ENCODE results near the gene CROT. TPM values are rescaled to one million over a fixed set of nuclear protein-coding genes. Genes with fewer than 3 reads are reported as not detected.
A peak's percentile ranks its signal among the peaks of the same experiment; 100 is the strongest.

Gene CROT
- total and polyA plus RNA-seq, 2 experiments from 2014 or later = 11.1 to 13.4 TPM

DNA sequence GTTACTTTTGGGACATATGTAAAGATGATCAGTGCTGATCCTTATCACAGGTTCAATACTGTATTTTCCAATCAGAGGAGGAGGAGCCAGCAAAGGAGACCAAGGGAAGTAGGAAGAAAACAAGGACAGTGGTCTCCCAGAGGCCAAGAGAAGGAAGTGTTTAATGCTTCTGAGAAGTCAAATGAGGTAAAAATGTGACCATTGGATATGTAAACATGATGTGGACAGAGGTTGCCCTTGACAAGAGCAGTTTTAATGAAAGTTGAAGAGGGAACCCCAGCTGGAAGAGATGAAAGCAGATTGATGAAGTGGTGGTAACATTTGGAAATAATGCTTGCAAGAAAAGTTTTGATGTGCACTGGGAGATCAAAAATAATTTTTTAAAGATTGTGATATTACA, 18.8 kb downstream of the CROT start:
- DNase-seq = no peak
- Histone ChIP-seq H2AFZ (no peak overlapping the region), H3K4me3 (no peak overlapping the region), H3F3A (ENCODE audit: insufficient read depth) (peaks cover 8% of the 10 kb centered on the region), H3K9me3 (ENCODE audit: low read depth) (no peaks in the 10 kb centered on the region), H3K27ac (no peak overlapping the region), H3K36me3 (ENCODE audit: low read depth) (no peaks in the 10 kb centered on the region), H3K79me2 (ENCODE audit: insufficient read depth) (no peaks in the 10 kb centered on the region), H3K9me2 (ENCODE audit: insufficient read depth) (no peaks in the 10 kb centered on the region), H3K27me3 (replicated peaks; ENCODE audit: insufficient read depth) (no peaks in the 10 kb centered on the region), H3K4me1 (ENCODE audit: insufficient read depth) (peaks cover 16% of the 10 kb centered on the region), H3K4me2 (ENCODE audit: unreplicated experiment) (no peak overlapping the region), H3K9ac (no peak overlapping the region), H4K20me1 (ENCODE audit: insufficient read depth) (no peaks in the 10 kb centered on the region)
- in situ Hi-C loops (cut with MboI) = no loop called here
- TF ChIP-seq EZH2phosphoT487 (IDR thresholded peaks at IDR 0.05; ENCODE audit: insufficient read depth, low read depth) (no peak), EZH2 (IDR thresholded peaks at IDR 0.05; ENCODE audit: insufficient read depth, poor library complexity, severe bottlenecking) (no peak)

- no peak for DNase-seq
- no peak overlapping the region for H3K4me2 ChIP-seq (ENCODE audit: unreplicated experiment)
- no peak overlapping the region for H3K4me3 ChIP-seq
- H3K27ac ChIP-seq = no peak overlapping the region
- H2AFZ ChIP-seq = no peak overlapping the region
- H3K79me2 ChIP-seq (ENCODE audit: insufficient read depth) = no peaks in the 10 kb centered on the region
- H3K27me3 ChIP-seq (replicated peaks; ENCODE audit: insufficient read depth) = no peaks in the 10 kb centered on the region
- no peak for TF ChIP-seq EZH2 (IDR thresholded peaks at IDR 0.05; ENCODE audit: insufficient read depth, poor library complexity, severe bottlenecking)
- TF ChIP-seq EZH2phosphoT487 (IDR thresholded peaks at IDR 0.05; ENCODE audit: insufficient read depth, low read depth) = no peak
- no peaks in the 10 kb centered on the region for H3F3A ChIP-seq (ENCODE audit: insufficient read depth)
- H3K36me3 ChIP-seq (ENCODE audit: low read depth) = no peaks in the 10 kb centered on the region; the same call in 1 of the 2 replicates
- H4K20me1 ChIP-seq (ENCODE audit: insufficient read depth) = no peaks in the 10 kb centered on the region
- WGBS, 2 experiments (ENCODE audit: low coverage in 1 of 2, low lambda C conversion rate in 2 of 2, missing lambda C conversion rate in 2 of 2) = 95% methylated on average over 4 of the region's 4 CpGs
- H3K9me3 ChIP-seq (ENCODE audit: low read depth) = no peaks in the 10 kb centered on the region
- peaks cover 7% of the 10 kb centered on the region; the same call in 1 of the 2 replicates for H3K4me1 ChIP-seq (ENCODE audit: insufficient read depth)
- no peak overlapping the region for H3K9ac ChIP-seq
- no peaks in the 10 kb centered on the region for H3K9me2 ChIP-seq (ENCODE audit: insufficient read depth)
- in situ Hi-C loops (cut with MboI) = no loop called here
Measured at GRCh38 chr7:87369216-87369615, 23.8 kb downstream of the CROT start.

- Histone ChIP-seq H2AFZ (no peak overlapping the region; the same call in 1 of the 2 replicates), H3K4me2 (ENCODE audit: unreplicated experiment) (no peak overlapping the region), H3K27ac (no peak overlapping the region)
Measured at GRCh38 chr7:87370660-87371180, 25.3 kb downstream of the CROT start.

GRCh38 chr7:87375662-87376435, 30.4 kb downstream of the CROT start:
- Histone ChIP-seq H3K36me3 (ENCODE audit: low read depth) (peaks cover 4% of the 10 kb centered on the region; the same call in 1 of the 2 replicates), H3K4me1 (ENCODE audit: insufficient read depth) (peaks cover 3% of the 10 kb centered on the region; the same call in 1 of the 2 replicates), H3K4me3 (no peak overlapping the region), H3K9me2 (ENCODE audit: insufficient read depth) (no peaks in the 10 kb centered on the region), H3K9ac (no peak overlapping the region), H3K27me3 (replicated peaks; ENCODE audit: insufficient read depth) (no peaks in the 10 kb centered on the region), H3K4me2 (ENCODE audit: unreplicated experiment) (no peak overlapping the region), H3K9me3 (ENCODE audit: low read depth) (no peaks in the 10 kb centered on the region), H2AFZ (no peak overlapping the region), H3K79me2 (ENCODE audit: insufficient read depth) (no peaks in the 10 kb centered on the region), H3F3A (ENCODE audit: insufficient read depth) (no peaks in the 10 kb centered on the region), H3K27ac (no peak overlapping the region), H4K20me1 (ENCODE audit: insufficient read depth) (no peaks in the 10 kb centered on the region)
- 85% methylated on average over 5 of the region's 5 CpGs for WGBS, 2 experiments (ENCODE audit: low coverage in 1 of 2, low lambda C conversion rate in 2 of 2, missing lambda C conversion rate in 2 of 2)
- no peak for DNase-seq
- in situ Hi-C loops (cut with MboI) = no loop called here
- TF ChIP-seq EZH2 (IDR thresholded peaks at IDR 0.05; ENCODE audit: insufficient read depth, poor library complexity, severe bottlenecking) (no peak), EZH2phosphoT487 (IDR thresholded peaks at IDR 0.05; ENCODE audit: insufficient read depth, low read depth) (no peak)

More at GRCh38 chr7:87370660-87371180, 25.3 kb downstream of the CROT start:
- peak; percentile 43 for DNase-seq
- Histone ChIP-seq H3K36me3 (ENCODE audit: low read depth) (no peaks in the 10 kb centered on the region; the same call in 1 of the 2 replicates), H4K20me1 (ENCODE audit: insufficient read depth) (no peaks in the 10 kb centered on the region), H3K4me1 (ENCODE audit: insufficient read depth) (peaks cover 7% of the 10 kb centered on the region; the same call in 1 of the 2 replicates), H3K27me3 (replicated peaks; ENCODE audit: insufficient read depth) (no peaks in the 10 kb centered on the region), H3K79me2 (ENCODE audit: insufficient read depth) (no peaks in the 10 kb centered on the region), H3K9ac (no peak overlapping the region), H3K9me2 (ENCODE audit: insufficient read depth) (no peaks in the 10 kb centered on the region), H3F3A (ENCODE audit: insufficient read depth) (no peaks in the 10 kb centered on the region), H3K9me3 (ENCODE audit: low read depth) (no peaks in the 10 kb centered on the region), H3K4me3 (no peak overlapping the region)
- WGBS, 2 experiments (ENCODE audit: low coverage in 1 of 2, low lambda C conversion rate in 2 of 2, missing lambda C conversion rate in 2 of 2) = 94 to 96% methylated on average over 1 of the region's 1 CpG
- TF ChIP-seq EZH2 (IDR thresholded peaks at IDR 0.05; ENCODE audit: insufficient read depth, poor library complexity, severe bottlenecking) (no peak), EZH2phosphoT487 (IDR thresholded peaks at IDR 0.05; ENCODE audit: insufficient read depth, low read depth) (no peak)
- in situ Hi-C loops (cut with MboI) = no loop called here

Measured in GM23248 (cell line).